Activated B cell treated with CpG ODN at 0.5 μM for 24 hours (primary cell): ENCODE measurements around the gene SNAP25. TPM values are rescaled to one million over a fixed set of nuclear protein-coding genes. Genes with fewer than 3 reads are reported as not detected.

Experiments used
- ATAC-seq: fragments of 200-7000 bp; cut with Tn5 transposase; one replicate; pipeline ENCODE4 v1.10.0; 2021; ENCODE audit warnings: low read depth, mild to moderate bottlenecking, moderate library complexity
- CTCF ChIA-PET: fragments of 350-600 bp; sonication (Branson Sonifier 250); formaldehyde crosslinking; loops from one replicate; lab custom pipeline; 2021; ENCODE audit warnings: antibody characterized with exemption; lab: Charles Lee
- POLR2A ChIA-PET: fragments of 350-600 bp; sonication (Branson Sonifier 250); formaldehyde crosslinking; loops from one replicate; lab custom pipeline; 2021; ENCODE audit warnings: antibody characterized with exemption; lab: Charles Lee
- DNase-seq: peaks from one replicate; pipeline ENCODE4 v3.0.0; 2022
- H3K27ac Mint-ChIP-seq: one replicate; pipeline ENCODE4 v1.8.0; 2020; ENCODE audit warnings: mixed read lengths
- H3K27me3 Mint-ChIP-seq: one replicate; pipeline ENCODE4 v1.8.0; 2021; ENCODE audit warnings: mixed read lengths
- H3K36me3 Mint-ChIP-seq: one replicate; pipeline ENCODE4 v1.8.0; 2021; ENCODE audit warnings: low read depth, mixed read lengths
- H3K4me1 Mint-ChIP-seq: one replicate; pipeline ENCODE4 v1.8.0; 2021; ENCODE audit warnings: mixed read lengths
- H3K4me3 Mint-ChIP-seq: one replicate; pipeline ENCODE4 v1.8.0; 2020; ENCODE audit warnings: mild to moderate bottlenecking, mixed read lengths
- H3K9me3 Mint-ChIP-seq: one replicate; pipeline ENCODE4 v1.8.0; 2020; ENCODE audit warnings: mixed read lengths
- CTCF ChIP-seq: fragments of 200-600 bp; IDR thresholded peaks from one replicate; pipeline ENCODE4 v1.8.0; 2022; ENCODE audit warnings: antibody characterized with exemption, mild to moderate bottlenecking
- intact Hi-C: fragments of 100-400 bp; cut with micrococcal nuclease; formaldehyde crosslinking; loops from one replicate; pipeline ENCODE4 v1.15.1; 2024
- total RNA-seq: library from RNA; stranded (reverse); gene quantifications from 2 replicates; pipeline ENCODE4 v1.2.3, GENCODE V29; 2022

The SNAP25 gene
- total RNA-seq, 1 donor from 2014 or later, result not detected

GRCh38 chr20:10323729-10324128, 105.1 kb downstream of the SNAP25 start:
- Mint-ChIP-seq H3K4me1 (no peaks in the 10 kb centered on the region), H3K9me3 (no peaks in the 10 kb centered on the region), H3K4me3 (no peak overlapping the region), H3K27me3 (peaks cover 2% of the 10 kb centered on the region), H3K27ac (no peak overlapping the region), H3K36me3 (no peaks in the 10 kb centered on the region)
- ATAC-seq (no peak), DNase-seq (no peak)
- intact Hi-C loops, result no loop called here
- no peak for TF ChIP-seq CTCF
- CTCF ChIA-PET, result no interaction called here
- POLR2A ChIA-PET, result no interaction called here

GRCh38 chr20:10324198-10324847, 105.7 kb downstream of the SNAP25 start:
- no peak for TF ChIP-seq CTCF
- intact Hi-C loops, result no loop called here
- Mint-ChIP-seq H3K4me3 (no peak overlapping the region), H3K4me1 (no peaks in the 10 kb centered on the region), H3K27ac (no peak overlapping the region), H3K36me3 (no peaks in the 10 kb centered on the region), H3K27me3 (peaks cover 2% of the 10 kb centered on the region), H3K9me3 (no peaks in the 10 kb centered on the region)
- ChIA-PET CTCF (no interaction called here), POLR2A (no interaction called here)
- DNase-seq (no peak), ATAC-seq (no peak)

GRCh38 chr20:10328897-10329255, 110.2 kb downstream of the SNAP25 start:
- POLR2A ChIA-PET, result no interaction called here

GRCh38 chr20:10329387-10330005, 110.9 kb downstream of the SNAP25 start:
- CTCF ChIA-PET, result no interaction called here
- H3K36me3 Mint-ChIP-seq, result no peaks in the 10 kb centered on the region
- H3K9me3 Mint-ChIP-seq, result no peaks in the 10 kb centered on the region
- H3K4me3 Mint-ChIP-seq, result no peak overlapping the region
- TF ChIP-seq CTCF, result no peak
- POLR2A ChIA-PET, result no interaction called here
- no peaks in the 10 kb centered on the region for H3K4me1 Mint-ChIP-seq
- intact Hi-C loops, result no loop called here
- ATAC-seq (no peak), DNase-seq (no peak)
- H3K27me3 Mint-ChIP-seq, result no peaks in the 10 kb centered on the region
- no peak overlapping the region for H3K27ac Mint-ChIP-seq

More at GRCh38 chr20:10328897-10329255, 110.2 kb downstream of the SNAP25 start:
- Mint-ChIP-seq H3K9me3 (no peaks in the 10 kb centered on the region), H3K4me1 (no peaks in the 10 kb centered on the region), H3K27ac (no peak overlapping the region), H3K36me3 (no peaks in the 10 kb centered on the region), H3K27me3 (no peaks in the 10 kb centered on the region), H3K4me3 (no peak overlapping the region)
- no peak for DNase-seq
- no peak for TF ChIP-seq CTCF
- CTCF ChIA-PET, result no interaction called here
- intact Hi-C loops, result no loop called here
- no peak for ATAC-seq

GRCh38 chr20:10330071-10330470, 111.4 kb downstream of the SNAP25 start:
- ChIA-PET CTCF (no interaction called here), POLR2A (no interaction called here)
- TF ChIP-seq CTCF, result no peak
- Mint-ChIP-seq H3K9me3 (no peaks in the 10 kb centered on the region), H3K27ac (no peak overlapping the region), H3K36me3 (no peaks in the 10 kb centered on the region), H3K4me1 (no peaks in the 10 kb centered on the region), H3K27me3 (no peaks in the 10 kb centered on the region), H3K4me3 (no peak overlapping the region)
- no peak for ATAC-seq
- DNase-seq, result no peak
- intact Hi-C loops, result no loop called here
